HepG2 (cell line): ENCODE measurements around the gene ULBP2. TPM values are rescaled to one million over a fixed set of nuclear protein-coding genes. Genes with fewer than 3 reads are reported as not detected.

Source experiments
- ATAC-seq: fragments of 200-7000 bp; cut with Tn5 transposase; 3 replicates; pipeline ENCODE4 v1.9.1; 2020; ENCODE audit warnings: mild to moderate bottlenecking, moderate library complexity
- BruUV-seq: library from RNA; stranded (reverse); fragments of 400-500 nt; replicated peaks from 2 replicates; lab custom pipeline; 2021; lab: Mats Ljungman, UMichigan
- CTCF ChIA-PET: fragments of 300-600 bp; formaldehyde crosslinking; extraction: SDS; loops from one replicate; lab custom pipeline; 2021; ENCODE audit warnings: low total read pairs, inconsistent platforms, low intra/inter-chr PET ratio; lab: Yijun Ruan, JAX
- POLR2A ChIA-PET: fragments of 350-600 bp; sonication (Branson Sonifier 250); formaldehyde crosslinking; loops from one replicate; lab custom pipeline; 2020; ENCODE audit warnings: antibody characterized with exemption, inconsistent platforms; lab: Yijun Ruan, JAX
- DNase-seq: peaks from one replicate; pipeline ENCODE4 v3.0.0-alpha.2; 2015; ENCODE audit warnings: low spot score
- FAIRE-seq: peaks from 3 replicates; lab custom pipeline; 2011; peaks lifted over from hg19 to GRCh38; lab: Jason Lieb, UNC
- H2AFZ ChIP-seq: one replicate; pipeline ENCODE4 v1.6.1; 2011; ENCODE audit warnings: low read length, inconsistent platforms
- H3K27ac ChIP-seq: fragments of 300-600 bp; 3 replicates; pipeline ENCODE4 v1.8.0; 2011; ENCODE audit warnings: mixed run types, mild to moderate bottlenecking, mixed read lengths, low read length, inconsistent platforms; ENCODE audit not compliant: insufficient read depth; ENCODE audit errors: extremely low read length
- H3K27me3 ChIP-seq, 2 experiments: fragments of 200-600 bp in 1 of 2; 2 replicates in 1 of 2; 3 replicates in 1 of 2; pipeline versions ENCODE4 v1.6.0 to v1.8.0; 2011; ENCODE audit warnings: low read length in 2 of 2, mild to moderate bottlenecking in 2 of 2, moderate library complexity in 2 of 2, inconsistent platforms in 1 of 2; ENCODE audit not compliant: insufficient read depth in 2 of 2, control insufficient read depth in 1 of 2
- H3K36me3 ChIP-seq, 2 experiments: fragments of 200-600 bp in 1 of 2; replicated peaks in 1 of 2; 2 replicates in 1 of 2; 3 replicates in 1 of 2; pipeline versions ENCODE4 v1.5.1 to v1.8.0; 2011; ENCODE audit warnings: low read length in 2 of 2, inconsistent platforms in 1 of 2; ENCODE audit not compliant: insufficient read depth in 2 of 2, control insufficient read depth in 1 of 2
- H3K4me1 ChIP-seq: 2 replicates; pipeline ENCODE4 v1.5.1; 2012; ENCODE audit warnings: low read length, inconsistent platforms; ENCODE audit not compliant: insufficient read depth
- H3K4me2 ChIP-seq: 2 replicates; pipeline ENCODE4 v1.6.0; 2011; ENCODE audit warnings: low read depth, low read length, inconsistent platforms
- H3K4me3 ChIP-seq, 3 experiments: fragments of 200-600 bp in 1 of 3; sonication (generic), shearing (Covaris generic) in 1 of 3; replicated peaks in 1 of 3; 2 replicates each; pipeline ENCODE4 v1.5.1; 2011 to 2016; ENCODE audit warnings: low read length in 3 of 3, inconsistent platforms in 2 of 3, low read depth in 2 of 3, mild to moderate bottlenecking in 2 of 3, control low read depth in 1 of 3, mixed read lengths in 1 of 3; ENCODE audit not compliant: insufficient read depth in 1 of 3
- H3K79me2 ChIP-seq: one replicate; pipeline ENCODE4 v1.6.1; 2011; ENCODE audit warnings: low read length, inconsistent platforms; ENCODE audit not compliant: insufficient read depth
- H3K9ac ChIP-seq: 2 replicates; pipeline ENCODE4 v1.6.0; 2011; ENCODE audit warnings: mild to moderate bottlenecking, low read depth, low read length, inconsistent platforms; ENCODE audit not compliant: insufficient read depth
- H3K9me3 ChIP-seq: 2 replicates; pipeline ENCODE4 v1.5.1; 2012; ENCODE audit warnings: mild to moderate bottlenecking, low read length
- H4K20me1 ChIP-seq: 2 replicates; pipeline ENCODE4 v1.6.0; 2011; ENCODE audit warnings: inconsistent platforms, mild to moderate bottlenecking, low read length, moderate library complexity; ENCODE audit not compliant: insufficient read depth
- ARID5B ChIP-seq: IDR thresholded peaks from 2 replicates; pipeline ENCODE4 v1.4.0; 2020; ENCODE audit warnings: mild to moderate bottlenecking, missing genetic modification reagents
- CREB3 ChIP-seq: sonication (generic); formaldehyde crosslinking; IDR thresholded peaks from 2 replicates; pipeline ENCODE4 v1.5.0; 2020; ENCODE audit warnings: missing genetic modification reagents
- HOXD1 ChIP-seq: sonication (generic); formaldehyde crosslinking; IDR thresholded peaks from 2 replicates; pipeline ENCODE4 v1.5.0; 2020; ENCODE audit warnings: missing genetic modification reagents
- KLF12 ChIP-seq: sonication (generic); formaldehyde crosslinking; IDR thresholded peaks from 2 replicates; pipeline ENCODE4 v1.4.0; 2020; ENCODE audit warnings: missing genetic modification reagents, borderline replicate concordance
- MNT ChIP-seq: fragments of 450-650 bp; IDR thresholded peaks from 2 replicates; pipeline ENCODE4 v1.6.1; 2016
- MTF1 ChIP-seq: sonication (generic); formaldehyde crosslinking; IDR thresholded peaks from 2 replicates; pipeline ENCODE4 v1.5.0; 2020; ENCODE audit warnings: missing genetic modification reagents
- SMARCC2 ChIP-seq: fragments of 450-650 bp; IDR thresholded peaks from 2 replicates; pipeline ENCODE4 v1.6.1; 2017; ENCODE audit warnings: antibody characterized with exemption, mild to moderate bottlenecking
- SOX6 ChIP-seq, 2 experiments: fragments of 450-650 bp in 1 of 2; sonication (generic) in 1 of 2; formaldehyde crosslinking in 1 of 2; IDR thresholded peaks; 2 replicates each; pipeline versions ENCODE4 v1.4.0 to v1.6.1; 2017 to 2020; ENCODE audit warnings: antibody characterized with exemption in 1 of 2, mild to moderate bottlenecking in 1 of 2, missing genetic modification reagents in 1 of 2
- ZNF891 ChIP-seq: sonication (generic); formaldehyde crosslinking; IDR thresholded peaks from 2 replicates; pipeline ENCODE4 v1.5.0; 2020; ENCODE audit warnings: mild to moderate bottlenecking, missing genetic modification reagents
- ZSCAN31 ChIP-seq: sonication (generic); formaldehyde crosslinking; IDR thresholded peaks from 2 replicates; pipeline ENCODE4 v1.5.0; 2020; ENCODE audit warnings: low read depth, mild to moderate bottlenecking, missing genetic modification reagents
- WGBS: methylation state at CpG from one replicate; pipeline ENCODE4 v1.1.6; 2017; ENCODE audit warnings: low lambda C conversion rate; 5-methylcytosine and 5-hydroxymethylcytosine counted together
- in situ Hi-C: cut with HindIII; loops from 2 replicates; pipeline ENCODE4 v1.10.0; 2017; ENCODE audit warnings: low pct_unique_long_range_greater_than_20kb; ENCODE audit not compliant: extremely low pct_ligation_motif_present
- intact Hi-C: fragments of 100-400 bp; cut with micrococcal nuclease; formaldehyde crosslinking; loops from one replicate; pipeline ENCODE4 v1.10.0; 2022; ENCODE audit not compliant: unreplicated experiment
- polyA plus RNA-seq, 8 experiments: library from polyadenylated mRNA; depleted of rRNA in 3 of 8; stranded (reverse) in 7 of 8; unstranded in 1 of 8; fragments of >200 nt; fragmentation: Illumina TruSeq in 4 of 8; extraction: Trizol in 4 of 8; gene quantifications; 2 replicates each; pipeline versions ENCODE4 v1.2.1 to v1.2.3, GENCODE V29; 2011 to 2016; ENCODE audit warnings: low read depth in 4 of 8, missing spikeins in 1 of 8, mixed read lengths in 1 of 8; ENCODE audit not compliant: insufficient read depth in 1 of 8
- total RNA-seq, 5 experiments: library from RNA; depleted of rRNA; stranded (reverse); fragments of >200 nt; fragmentation: Illumina TruSeq; extraction: Trizol; gene quantifications; 2 replicates each; pipeline ENCODE4 v1.2.3, GENCODE V29; 2016; ENCODE audit warnings: low read depth in 1 of 5

The ULBP2 gene
- total and polyA plus RNA-seq, 2 of the 13 experiments (the other 11 are each of a cell fraction or from before 2014, with no cell fraction given): not detected

- TF ChIP-seq ARID5B (no peak), ZNF891 (CRISPR knock-in tag) (no peak), SMARCC2 (no peak)
- TF ChIP-seq, all 625 proteins: peak for 0
These were observed 28.7 kb upstream of the ULBP2 start (continued) for GRCh38 chr6:149913085-149913484.

- H3K79me2 ChIP-seq: no peaks in the 10 kb centered on the region
- no peaks in the 10 kb centered on the region for H4K20me1 ChIP-seq
- ATAC-seq (no peak), FAIRE-seq (no peak), DNase-seq (no peak)
- H3K4me3 ChIP-seq: no peak overlapping the region
- peaks cover 3 to 38% of the 10 kb centered on the region in 2 experiments; a peak in 4 of 5 replicates for H3K27me3 ChIP-seq
- no peak overlapping the region for H3K27ac ChIP-seq
- WGBS: 32% methylated on average over 9 of the region's 9 CpGs
- no TSS peak for BruUV-seq
- intact Hi-C loops: no loop called here
- peaks cover 5% of the 10 kb centered on the region for H3K9me3 ChIP-seq
- H3K36me3 ChIP-seq: no peaks in the 10 kb centered on the region
- H3K4me2 ChIP-seq: no peak overlapping the region
- TF ChIP-seq SOX6 (IDR thresholded peaks at IDR 0.05): peak; percentile 62; the same call in 1 of the 2 replicates
- TF ChIP-seq SOX6 (CRISPR knock-in tag; IDR thresholded peaks at IDR 0.05): no peak
- TF ChIP-seq MTF1 (CRISPR knock-in tag): no peak
- TF ChIP-seq MNT: peak; percentile 35; the same call in 1 of the 2 replicates
- no peak for TF ChIP-seq KLF12
- TF ChIP-seq ZSCAN31 (CRISPR knock-in tag): no peak
- TF ChIP-seq HOXD1 (CRISPR knock-in tag): no peak
- no peak for TF ChIP-seq CREB3
- H3K9ac ChIP-seq: no peak overlapping the region
- H2AFZ ChIP-seq: no peak overlapping the region
- ChIA-PET CTCF (no interaction called here), POLR2A (no interaction called here)
- H3K4me1 ChIP-seq: no peaks in the 10 kb centered on the region
- in situ Hi-C loops: no loop called here
These were observed 28.1 kb upstream of the ULBP2 start for GRCh38 chr6:149913540-149914240.
